Esophagus squamous epithelium (tissue), 5 donors: ENCODE data around the gene EPC1. TPM values are rescaled to one million over a fixed set of nuclear protein-coding genes. Genes with fewer than 3 reads are reported as not detected.

Experiments used
- DNase-seq: peaks from one replicate; lab custom pipeline; 2025; lab: John Stamatoyannopoulos, UW
- H3K27ac ChIP-seq, 4 donors: fragments of 200-600 bp; sonication (generic); one replicate each; pipeline ENCODE4 v1.5.1; 2016 to 2019; ENCODE audit warnings: mild to moderate bottlenecking in 1 of 4
- H3K27me3 ChIP-seq, 4 donors: fragments of 200-600 bp; sonication (generic); 1 replicate in 3 of 4; 2 replicates in 1 of 4; pipeline versions ENCODE4 v1.5.1 to v1.6.0; 2017 to 2021; ENCODE audit warnings: antibody characterized with exemption in 1 of 4
- H3K36me3 ChIP-seq, 3 donors: fragments of 200-600 bp; sonication (generic); one replicate each; pipeline ENCODE4 v1.5.1; 2016 to 2019
- H3K4me1 ChIP-seq, 3 donors: fragments of 200-600 bp; sonication (generic); one replicate each; pipeline ENCODE4 v1.5.1; 2017 to 2019
- H3K4me3 ChIP-seq, 4 donors: fragments of 200-600 bp; sonication (generic); 1 replicate in 3 of 4; 2 replicates in 1 of 4; pipeline ENCODE4 v1.5.1; 2016 to 2019; ENCODE audit warnings: mild to moderate bottlenecking in 2 of 4, moderate library complexity in 1 of 4
- H3K9me3 ChIP-seq, 3 donors: fragments of 200-600 bp; sonication (generic); one replicate each; pipeline ENCODE4 v1.5.1; 2016 to 2019
- CTCF ChIP-seq, 6 experiments: fragments of 450-650 bp in 4 of 6; fragments of 200-600 bp in 2 of 6; sonication (generic) in 2 of 6; IDR thresholded peaks; one replicate each; pipeline ENCODE4 v1.5.1; 2016 to 2019; ENCODE audit warnings: antibody characterized with exemption in 6 of 6, mild to moderate bottlenecking in 4 of 6, moderate library complexity in 4 of 6
- POLR2A ChIP-seq, 4 donors: fragments of 450-650 bp; IDR thresholded peaks; one replicate each; pipeline ENCODE4 v1.6.1; 2017; ENCODE audit warnings: antibody characterized with exemption in 4 of 4, mild to moderate bottlenecking in 4 of 4, moderate library complexity in 3 of 4
- WGBS, 2 donors: methylation state at CpG; one replicate each; pipeline ENCODE4 v1.1.5; 2018; 5-methylcytosine and 5-hydroxymethylcytosine counted together
- intact Hi-C: fragments of 100-400 bp; cut with DNase I; formaldehyde crosslinking; loops from one replicate; pipeline ENCODE4 v1.15.0; 2022
- total RNA-seq, 4 donors: library from RNA; depleted of rRNA; stranded (reverse); fragments of >200 nt; gene quantifications; one replicate each; pipeline ENCODE4 v1.1.0, GENCODE V29; 2016
- donor health status: DM: yes; HTN: yes; CAD: no.

The EPC1 gene
- total RNA-seq, 4 donors from 2014 or later, result 12.3 to 31.7 (median 21.7) TPM

- Histone ChIP-seq H3K9me3 (no peaks in the 10 kb centered on the region), H3K4me1 (peaks cover 0 to 43% (median 0%) of the 10 kb centered on the region in 3 donors), H3K27ac (peak overlapping the region; percentile 10 to 93 (median 86)), H3K36me3 (no peaks in the 10 kb centered on the region), H3K27me3 (no peaks in the 10 kb centered on the region), H3K4me3 (peak overlapping the region; percentile 48 to 72 (median 63))
- 2 to 5% methylated on average over 3 of the region's 3 CpGs for WGBS, 2 donors
- intact Hi-C loops, result no loop called here
- DNase-seq, result no peak
- TF ChIP-seq CTCF (IDR thresholded peaks at IDR 0.05), result no peak
- no peak for TF ChIP-seq POLR2A (IDR thresholded peaks at IDR 0.05)
Observed at GRCh38 chr10:32376771-32377170, 29.8 kb upstream of the EPC1 start.

DNA sequence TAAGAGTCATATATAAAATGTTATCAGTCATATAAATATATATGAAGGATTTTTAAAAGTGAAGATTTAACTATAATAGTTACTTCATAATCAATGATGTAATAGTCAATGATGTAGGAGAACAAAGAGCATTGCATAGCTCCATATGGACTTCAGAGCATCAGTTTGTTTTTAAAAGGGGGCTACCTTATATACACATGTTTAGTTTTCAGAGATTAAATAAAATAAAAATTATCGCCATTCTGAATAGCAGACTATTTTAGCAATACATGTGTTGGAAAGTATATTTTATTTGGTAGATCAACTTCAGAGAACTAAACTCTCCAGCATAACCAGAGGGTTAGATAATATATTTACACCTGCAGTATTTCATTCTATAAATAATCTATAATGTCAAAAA is 29.1 kb upstream of the EPC1 start:
- DNase-seq, result no peak
- Histone ChIP-seq H3K4me1 (peaks cover 0 to 44% (median 0%) of the 10 kb centered on the region in 3 donors), H3K27me3 (no peaks in the 10 kb centered on the region), H3K27ac (peak overlapping the region in 2 of 4 donors; percentile 88 to 93), H3K36me3 (no peaks in the 10 kb centered on the region), H3K4me3 (peak overlapping the region in 3 of 4 donors; percentile 56 to 72 (median 70)), H3K9me3 (no peaks in the 10 kb centered on the region)
- WGBS, 2 donors, result 46 to 56% methylated on average over 1 of the region's 1 CpG
- intact Hi-C loops, result no loop called here
- TF ChIP-seq POLR2A (IDR thresholded peaks at IDR 0.05) (no peak), CTCF (IDR thresholded peaks at IDR 0.05) (no peak)

GRCh38 chr10:32375631-32376030 is 28.7 kb upstream of the EPC1 start:
- H3K4me3 ChIP-seq, result peak overlapping the region in 1 of 4 donors; percentile 70
- no peaks in the 10 kb centered on the region for H3K9me3 ChIP-seq
- H3K4me1 ChIP-seq, result peaks cover 0 to 49% (median 0%) of the 10 kb centered on the region in 3 donors
- TF ChIP-seq POLR2A (IDR thresholded peaks at IDR 0.05) (no peak), CTCF (IDR thresholded peaks at IDR 0.05) (no peak)
- no peak for DNase-seq
- H3K27me3 ChIP-seq, result no peaks in the 10 kb centered on the region
- no peaks in the 10 kb centered on the region for H3K36me3 ChIP-seq
- intact Hi-C loops, result no loop called here
- H3K27ac ChIP-seq, result no peak overlapping the region

DNA sequence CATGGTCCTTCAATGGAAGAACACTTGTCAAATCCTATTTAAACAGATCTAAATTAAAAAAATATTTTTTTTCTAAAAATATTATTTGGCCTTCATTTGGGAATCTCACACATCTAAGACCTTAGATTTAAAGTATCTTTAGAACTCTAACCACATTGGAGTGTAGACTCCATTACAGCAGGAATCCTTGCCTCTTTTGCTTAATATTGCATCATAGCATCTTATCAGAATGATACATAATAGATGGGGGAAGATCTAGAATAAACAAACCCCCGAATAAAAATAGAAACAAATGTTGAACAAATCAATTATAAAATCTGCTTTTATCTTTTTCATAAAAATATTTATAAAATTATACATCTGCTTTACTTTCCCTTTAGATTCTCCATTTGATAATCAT is 27.6 kb upstream of the EPC1 start:
- no peak for DNase-seq
- intact Hi-C loops, result no loop called here
- no peak overlapping the region for H3K4me3 ChIP-seq
- H3K4me1 ChIP-seq, result peaks cover 0 to 52% (median 0%) of the 10 kb centered on the region in 3 donors
- H3K27me3 ChIP-seq, result no peaks in the 10 kb centered on the region
- no peak overlapping the region for H3K27ac ChIP-seq
- WGBS, 2 donors, result 53 to 56% methylated on average over 1 of the region's 1 CpG
- H3K9me3 ChIP-seq, result no peaks in the 10 kb centered on the region
- no peak for TF ChIP-seq POLR2A (IDR thresholded peaks at IDR 0.05)
- no peaks in the 10 kb centered on the region for H3K36me3 ChIP-seq

- no peaks in the 10 kb centered on the region for H3K27me3 ChIP-seq
- TF ChIP-seq CTCF (IDR thresholded peaks at IDR 0.05) (no peak), POLR2A (IDR thresholded peaks at IDR 0.05) (no peak)
- DNase-seq, result no peak
- H3K36me3 ChIP-seq, result no peaks in the 10 kb centered on the region
- H3K27ac ChIP-seq, result peak overlapping the region in 1 of 4 donors; percentile 17
- H3K4me1 ChIP-seq, result peaks cover 0 to 47% (median 0%) of the 10 kb centered on the region in 3 donors
- intact Hi-C loops, result no loop called here
- no peak overlapping the region for H3K4me3 ChIP-seq
- 91 to 96% methylated on average over 2 of the region's 2 CpGs for WGBS, 2 donors
- H3K9me3 ChIP-seq, result no peaks in the 10 kb centered on the region
Observed at GRCh38 chr10:32373496-32373895, 26.5 kb upstream of the EPC1 start.

- intact Hi-C loops, result no loop called here
- Histone ChIP-seq H3K9me3 (no peaks in the 10 kb centered on the region), H3K27me3 (no peaks in the 10 kb centered on the region)
Observed at GRCh38 chr10:32373031-32373430, 26.1 kb upstream of the EPC1 start.

More at GRCh38 chr10:32373031-32373430, 26.1 kb upstream of the EPC1 start:
- peaks cover 0 to 52% (median 0%) of the 10 kb centered on the region in 3 donors for H3K4me1 ChIP-seq
- no peak for DNase-seq
- TF ChIP-seq POLR2A (IDR thresholded peaks at IDR 0.05), result no peak
- TF ChIP-seq CTCF (IDR thresholded peaks at IDR 0.05), result no peak
- H3K36me3 ChIP-seq, result no peaks in the 10 kb centered on the region
- H3K27ac ChIP-seq, result peak overlapping the region in 1 of 4 donors; percentile 17
- H3K4me3 ChIP-seq, result no peak overlapping the region
